Umbilical cord (tissue), 2 donors: ENCODE data around the gene SNAP23. TPM values are rescaled to one million over a fixed set of nuclear protein-coding genes. Genes with fewer than 3 reads are reported as not detected.
A peak's percentile ranks its signal among the peaks of the same experiment; 100 is the strongest.

Experiments
- DNase-seq: peaks from one replicate; pipeline ENCODE4 v3.0.0-alpha.2; 2015; ENCODE audit warnings: low spot score
- total RNA-seq: library from RNA; depleted of rRNA; stranded (reverse); fragments of >200 nt; gene quantifications from one replicate; pipeline ENCODE4 v1.2.3, GENCODE V29; 2014; ENCODE audit warnings: low replicate concordance; ENCODE audit not compliant: insufficient read depth

SNAP23 gene
- total RNA-seq, 1 donor from 2014 or later: 77.5 TPM

DNA sequence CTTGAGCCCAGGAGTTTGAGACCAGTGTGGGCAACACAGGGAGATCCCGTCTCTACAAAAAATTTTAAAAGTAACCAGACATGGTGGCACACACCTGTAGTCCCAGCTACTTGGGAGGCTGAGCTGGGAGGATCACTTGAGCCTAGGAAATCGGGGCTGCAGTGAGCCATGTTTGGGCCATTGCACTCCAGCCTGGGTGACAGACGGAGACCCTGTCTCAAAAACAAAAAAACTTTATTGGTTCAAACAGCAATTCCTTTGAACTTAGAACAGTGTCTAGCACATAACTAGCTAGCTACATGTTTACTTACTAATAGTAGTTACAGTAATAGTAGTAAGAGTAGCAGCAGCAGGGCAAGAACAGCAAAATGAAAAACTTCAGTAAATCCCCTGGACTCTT, 63.3 kb downstream of the SNAP23 start:
- no peak for DNase-seq

DNA sequence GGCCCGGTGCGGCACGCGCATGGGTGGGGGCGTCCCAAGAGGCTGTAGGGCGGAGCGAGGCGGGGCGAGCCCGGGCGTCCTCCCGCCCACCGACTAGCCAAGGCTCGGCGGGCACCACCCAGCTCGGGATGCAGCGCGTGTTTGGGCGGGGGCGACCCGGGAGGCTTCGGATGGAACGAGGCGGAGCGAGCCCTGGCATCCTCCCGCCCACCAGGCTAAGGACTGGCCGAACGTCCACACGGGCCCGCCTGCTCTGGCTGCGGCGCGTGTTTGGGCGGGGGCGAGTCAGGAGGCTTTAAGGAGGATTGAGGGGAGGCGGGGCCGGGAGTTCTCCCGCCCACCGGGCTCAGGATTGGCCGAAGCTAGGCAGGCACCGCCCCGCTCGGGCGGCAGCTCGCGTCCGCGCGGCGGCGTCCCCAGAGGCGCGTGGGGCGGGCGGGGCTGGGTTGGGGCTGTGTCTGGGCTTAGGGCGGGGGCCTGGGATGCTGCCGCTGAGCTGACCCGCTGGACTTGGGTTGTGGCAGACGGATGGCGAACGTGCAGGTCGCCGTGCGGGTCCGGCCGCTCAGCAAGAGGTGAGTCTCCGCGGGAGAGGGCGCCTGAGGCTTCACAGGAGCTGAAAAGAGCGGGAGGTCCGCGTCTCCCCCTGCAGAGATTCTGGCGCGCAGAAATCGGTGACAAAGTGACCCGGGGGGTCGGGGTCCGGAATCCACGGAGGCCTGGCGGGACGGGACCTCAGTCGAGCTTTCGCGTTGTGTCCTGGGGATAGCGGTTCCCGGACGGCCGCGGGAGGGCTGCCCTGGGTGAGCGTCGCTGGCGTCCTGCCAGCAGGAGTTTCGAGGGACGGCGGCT, 80.0 kb downstream of the SNAP23 start, which contains the start of gene STARD9:
Gene STARD9, plus strand, starts transcription at position 419 of the 852 bp plus-strand sequence. Its CDS starts 110 bp downstream, at position 529.
- DNase-seq: peak; percentile 99

DNA sequence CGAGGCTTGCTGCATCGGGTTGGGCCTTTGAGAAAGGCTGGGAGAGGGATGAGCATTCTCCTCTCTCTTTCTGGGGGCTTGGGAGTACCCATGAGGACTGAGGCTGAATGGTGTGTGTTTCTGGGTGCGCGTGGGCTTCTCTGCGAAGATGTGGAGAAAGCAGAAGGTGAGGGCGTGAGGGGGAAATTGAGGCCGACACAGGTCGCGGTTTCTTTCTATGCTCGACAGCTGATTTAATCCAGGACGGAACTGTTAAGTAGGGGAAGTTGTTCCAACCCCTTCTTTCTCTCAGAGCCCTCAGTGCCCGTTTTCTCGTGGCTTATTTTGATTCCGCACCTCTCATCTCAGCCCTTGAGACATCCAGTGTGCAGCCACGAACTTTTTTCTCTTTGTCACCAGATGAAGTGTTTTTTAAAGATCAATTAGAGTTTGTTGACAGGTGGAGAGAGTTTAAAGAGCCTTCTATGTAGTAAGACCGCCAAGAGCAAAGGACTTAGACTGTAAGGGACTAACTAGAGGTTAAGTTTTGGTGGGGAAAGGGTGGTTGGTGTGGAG, 80.7 kb downstream of the SNAP23 start:
- no peak for DNase-seq

DNA sequence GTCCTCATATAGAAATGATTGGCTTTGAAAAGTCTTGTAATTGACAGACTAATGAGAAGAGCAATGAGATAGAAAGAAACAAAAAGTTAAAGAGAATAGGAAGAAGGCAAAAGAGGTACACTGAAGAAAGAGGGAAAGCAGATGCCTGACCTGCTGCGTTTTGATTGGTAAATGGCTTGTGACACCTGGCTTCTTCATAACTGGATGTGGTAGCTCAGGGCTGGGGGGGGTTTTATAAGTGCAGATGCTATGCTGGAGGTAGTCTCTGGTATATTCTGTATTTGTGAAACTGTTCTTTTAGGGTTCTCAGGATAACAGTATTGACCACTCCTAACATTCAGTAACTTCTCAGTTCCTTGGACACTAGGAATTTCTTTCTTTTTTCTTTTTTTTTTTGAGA, 81.3 kb downstream of the SNAP23 start:
- DNase-seq: no peak

DNA sequence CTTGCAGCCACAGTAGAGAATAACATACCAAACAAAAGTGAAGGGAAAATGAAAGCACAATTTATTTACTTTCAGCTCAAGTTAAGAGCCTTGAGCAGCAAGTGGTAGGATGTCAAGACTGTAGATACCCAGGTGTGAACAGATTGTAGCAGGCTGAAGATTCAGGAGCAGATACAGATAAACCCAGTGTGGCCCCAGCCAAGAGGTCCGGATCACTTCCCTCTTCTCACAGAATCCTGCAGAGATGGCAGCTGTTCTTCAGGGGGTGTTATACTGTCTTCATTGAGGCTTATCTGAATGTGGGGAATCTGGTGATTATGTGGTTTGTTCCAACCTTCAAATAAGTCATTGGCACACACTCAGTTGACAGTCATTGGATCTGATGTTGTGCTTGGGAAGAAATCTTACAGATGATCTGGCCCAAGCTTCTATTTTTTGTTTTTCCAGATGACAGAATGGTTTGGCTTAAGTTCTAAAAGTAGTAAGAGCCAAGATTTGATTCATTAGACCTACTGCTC, 82.1 kb downstream of the SNAP23 start:
- DNase-seq: peak; percentile 64

DNA sequence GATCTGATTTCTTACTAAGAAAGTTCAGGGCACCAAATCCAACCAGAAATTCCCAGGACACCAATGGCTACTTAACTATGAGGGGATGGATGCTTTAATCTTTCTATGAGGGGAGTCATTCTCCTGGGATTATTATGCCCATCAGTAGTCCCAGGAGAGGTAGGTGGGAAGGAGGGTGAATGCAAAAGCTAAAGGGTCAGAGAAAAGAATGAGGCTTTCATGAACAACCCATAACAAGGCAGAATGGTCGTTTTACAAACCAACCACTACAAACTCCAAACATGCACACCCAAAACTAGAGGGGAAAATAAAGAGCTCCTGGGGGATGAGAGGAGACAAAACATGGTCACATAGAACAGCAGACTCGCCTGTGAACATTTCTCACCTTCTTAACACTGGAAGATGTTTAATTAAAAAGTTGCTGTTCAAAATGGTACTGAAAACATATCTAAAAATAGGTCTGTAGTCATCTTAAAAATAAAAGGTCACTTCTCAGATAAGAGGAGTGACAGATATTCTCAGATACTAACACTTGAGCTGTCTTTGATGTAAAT, 83.6 kb downstream of the SNAP23 start:
- DNase-seq: no peak

DNA sequence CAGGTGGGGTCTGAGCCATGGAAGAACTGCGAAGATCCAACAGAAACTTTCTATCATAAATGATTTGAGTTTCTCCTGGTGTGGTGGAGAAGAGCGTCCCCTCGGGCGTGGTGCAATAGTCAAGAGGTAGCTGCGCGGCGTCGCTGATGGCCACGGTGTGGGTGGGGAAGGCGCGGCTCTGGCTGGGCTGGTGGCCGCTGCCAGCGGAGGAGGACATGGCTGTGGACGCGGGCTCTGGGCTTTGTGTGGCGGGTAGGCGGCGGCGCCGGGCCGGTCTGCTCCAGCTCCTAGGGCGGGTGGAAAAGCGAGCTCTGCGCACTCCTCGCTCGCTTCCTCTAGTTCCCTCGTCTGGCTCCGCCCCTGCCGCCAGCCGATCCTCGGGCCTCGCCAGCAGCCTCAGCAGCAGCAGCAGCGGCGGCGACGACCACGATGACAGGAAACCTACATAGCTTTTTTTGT, 85.9 kb downstream of the SNAP23 start:
- peak; percentile 92 for DNase-seq

Other genes with a start within 250 kb of the SNAP23 start
- 43.3 TPM for gene GANC, start 222.4 kb upstream of the SNAP23 start, total RNA-seq
- 57.3 TPM for gene TMEM87A, start 222.2 kb upstream of the SNAP23 start, total RNA-seq
- gene CAPN3, start 136.1 kb upstream of the SNAP23 start, total RNA-seq: 5.5 TPM
- gene ZNF106, start 4.5 kb upstream of the SNAP23 start, total RNA-seq: 80.2 TPM
- gene LRRC57, start 53.2 kb downstream of the SNAP23 start, total RNA-seq: 12.3 TPM
- gene HAUS2, start 53.2 kb downstream of the SNAP23 start, total RNA-seq: 52.7 TPM
- 20.5 TPM for gene STARD9, start 80.0 kb downstream of the SNAP23 start, total RNA-seq
- gene CDAN1, start 241.5 kb downstream of the SNAP23 start, total RNA-seq: 6.0 TPM